ENCODE data around the gene PML.

The PML gene

DNA sequence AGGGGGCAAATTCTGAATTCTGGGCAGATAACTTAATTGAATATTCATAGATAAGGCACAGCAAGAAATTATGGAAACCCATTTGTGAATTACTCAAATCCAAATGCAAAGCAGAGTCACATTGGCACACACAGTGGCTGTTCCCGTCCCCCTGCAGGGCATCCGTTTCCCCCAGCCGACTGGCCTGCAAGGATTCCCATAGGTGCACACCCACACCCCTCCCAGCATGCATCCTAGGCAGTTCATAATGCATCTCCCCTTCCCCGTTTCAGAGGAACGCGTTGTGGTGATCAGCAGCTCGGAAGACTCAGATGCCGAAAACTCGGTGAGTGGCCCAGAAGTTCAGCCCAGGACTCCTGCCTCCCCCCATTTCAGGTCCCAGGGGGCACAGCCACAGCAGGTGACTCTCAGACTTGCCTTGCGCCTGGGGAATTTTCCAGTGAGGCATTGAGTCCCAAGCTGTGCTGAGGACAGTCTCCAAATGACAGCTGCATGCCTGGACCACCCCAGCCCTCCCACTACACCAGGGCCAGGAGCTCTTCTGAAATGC, 39.8 kb downstream of the PML start:
- H3K36me3 ChIP-seq (ENCODE audit: insufficient read depth, low read length), result peaks cover 77% of the 10 kb centered on the region; the same call in 1 of the 2 replicates
- no peak overlapping the region for H2AFZ ChIP-seq (ENCODE audit: low read length)

DNA sequence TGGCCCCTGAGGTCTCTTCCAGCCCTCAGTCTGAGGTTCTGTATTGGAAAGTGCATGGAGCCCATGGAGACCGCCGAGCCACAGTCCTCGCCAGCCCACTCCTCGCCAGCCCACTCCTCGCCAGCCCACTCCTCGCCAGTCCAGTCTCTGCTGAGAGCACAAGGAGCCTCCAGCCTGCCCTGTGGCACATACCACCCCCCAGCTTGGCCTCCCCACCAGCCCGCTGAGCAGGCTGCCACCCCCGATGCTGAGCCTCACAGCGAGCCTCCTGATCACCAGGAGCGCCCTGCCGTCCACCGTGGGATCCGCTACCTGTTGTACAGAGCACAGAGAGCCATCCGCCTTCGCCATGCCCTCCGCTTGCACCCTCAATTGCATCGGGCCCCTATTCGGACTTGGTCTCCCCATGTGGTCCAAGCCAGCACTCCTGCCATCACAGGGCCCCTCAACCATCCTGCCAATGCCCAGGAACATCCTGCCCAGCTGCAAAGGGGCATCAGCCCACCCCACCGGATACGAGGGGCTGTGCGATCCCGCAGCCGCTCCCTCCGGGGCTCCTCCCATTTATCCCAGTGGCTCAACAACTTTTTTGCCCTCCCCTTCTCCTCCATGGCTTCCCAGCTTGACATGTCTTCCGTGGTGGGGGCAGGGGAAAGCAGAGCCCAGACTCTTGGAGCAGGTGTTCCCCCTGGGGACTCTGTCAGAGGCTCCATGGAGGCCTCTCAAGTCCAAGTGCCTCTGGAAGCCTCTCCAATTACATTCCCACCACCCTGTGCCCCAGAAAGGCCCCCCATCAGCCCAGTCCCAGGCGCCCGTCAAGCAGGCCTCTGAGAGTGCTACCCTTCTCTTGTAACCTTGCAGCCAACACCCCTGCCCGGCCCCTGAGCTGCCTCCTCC, 40.9 kb downstream of the PML start:
- no peaks in the 10 kb centered on the region for H3K27me3 ChIP-seq (ENCODE audit: insufficient read depth, low read length, poor library complexity, severe bottlenecking)
- H3K9ac ChIP-seq (ENCODE audit: low read depth, low read length, poor library complexity, severe bottlenecking), result no peak overlapping the region
- no peaks in the 10 kb centered on the region for H3K79me2 ChIP-seq (ENCODE audit: insufficient read depth, low read length)
- H4K20me1 ChIP-seq (ENCODE audit: insufficient read depth, low read length, poor library complexity, severe bottlenecking), result no peaks in the 10 kb centered on the region
- peaks cover 69% of the 10 kb centered on the region; the same call in 1 of the 2 replicates for H3K36me3 ChIP-seq (ENCODE audit: insufficient read depth, low read length)
- no peak overlapping the region for H3K4me2 ChIP-seq (ENCODE audit: low read depth, low read length, poor library complexity, severe bottlenecking)
- TF ChIP-seq, protein P1, sequence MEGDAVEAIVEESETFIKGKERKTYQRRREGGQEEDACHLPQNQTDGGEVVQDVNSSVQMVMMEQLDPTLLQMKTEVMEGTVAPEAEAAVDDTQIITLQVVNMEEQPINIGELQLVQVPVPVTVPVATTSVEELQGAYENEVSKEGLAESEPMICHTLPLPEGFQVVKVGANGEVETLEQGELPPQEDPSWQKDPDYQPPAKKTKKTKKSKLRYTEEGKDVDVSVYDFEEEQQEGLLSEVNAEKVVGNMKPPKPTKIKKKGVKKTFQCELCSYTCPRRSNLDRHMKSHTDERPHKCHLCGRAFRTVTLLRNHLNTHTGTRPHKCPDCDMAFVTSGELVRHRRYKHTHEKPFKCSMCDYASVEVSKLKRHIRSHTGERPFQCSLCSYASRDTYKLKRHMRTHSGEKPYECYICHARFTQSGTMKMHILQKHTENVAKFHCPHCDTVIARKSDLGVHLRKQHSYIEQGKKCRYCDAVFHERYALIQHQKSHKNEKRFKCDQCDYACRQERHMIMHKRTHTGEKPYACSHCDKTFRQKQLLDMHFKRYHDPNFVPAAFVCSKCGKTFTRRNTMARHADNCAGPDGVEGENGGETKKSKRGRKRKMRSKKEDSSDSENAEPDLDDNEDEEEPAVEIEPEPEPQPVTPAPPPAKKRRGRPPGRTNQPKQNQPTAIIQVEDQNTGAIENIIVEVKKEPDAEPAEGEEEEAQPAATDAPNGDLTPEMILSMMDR (conservative IDR thresholded peaks at IDR 0.05; ENCODE audit: low read length), result no peak
- TF ChIP-seq EZH2phosphoT487 (IDR thresholded peaks at IDR 0.05; ENCODE audit: borderline replicate concordance), result no peak
- H2AFZ ChIP-seq (ENCODE audit: low read length), result no peak overlapping the region
- peaks cover 10% of the 10 kb centered on the region for H3K4me1 ChIP-seq (ENCODE audit: insufficient read depth, low read length, poor library complexity, severe bottlenecking)
- H3K9me3 ChIP-seq (ENCODE audit: insufficient read depth, low read depth, low read length), result no peaks in the 10 kb centered on the region
- no peak overlapping the region for H3K4me3 ChIP-seq (ENCODE audit: low read length, poor library complexity, severe bottlenecking)
- no peaks in the 10 kb centered on the region for H3F3A ChIP-seq (ENCODE audit: low read depth)
- H3K9me2 ChIP-seq (replicated peaks; ENCODE audit: low read depth, low read length), result no peaks in the 10 kb centered on the region

More for the DNA sequence above, 39.8 kb downstream of the PML start:
- Histone ChIP-seq H3K9me2 (replicated peaks; ENCODE audit: low read depth, low read length) (no peaks in the 10 kb centered on the region), H3K9ac (ENCODE audit: low read depth, low read length, poor library complexity, severe bottlenecking) (no peak overlapping the region), H4K20me1 (ENCODE audit: insufficient read depth, low read length, poor library complexity, severe bottlenecking) (no peaks in the 10 kb centered on the region), H3K27me3 (ENCODE audit: insufficient read depth, low read length, poor library complexity, severe bottlenecking) (no peaks in the 10 kb centered on the region), H3K79me2 (ENCODE audit: insufficient read depth, low read length) (no peaks in the 10 kb centered on the region), H3K4me1 (ENCODE audit: insufficient read depth, low read length, poor library complexity, severe bottlenecking) (peaks cover 10% of the 10 kb centered on the region), H3K9me3 (ENCODE audit: insufficient read depth, low read depth, low read length) (no peaks in the 10 kb centered on the region), H3K4me2 (ENCODE audit: low read depth, low read length, poor library complexity, severe bottlenecking) (no peak overlapping the region), H3F3A (ENCODE audit: low read depth) (no peaks in the 10 kb centered on the region), H3K4me3 (ENCODE audit: low read length, poor library complexity, severe bottlenecking) (no peak overlapping the region)
- TF ChIP-seq, protein P1 (conservative IDR thresholded peaks at IDR 0.05; ENCODE audit: low read length), result no peak
- no peak for TF ChIP-seq EZH2phosphoT487 (IDR thresholded peaks at IDR 0.05; ENCODE audit: borderline replicate concordance)

DNA sequence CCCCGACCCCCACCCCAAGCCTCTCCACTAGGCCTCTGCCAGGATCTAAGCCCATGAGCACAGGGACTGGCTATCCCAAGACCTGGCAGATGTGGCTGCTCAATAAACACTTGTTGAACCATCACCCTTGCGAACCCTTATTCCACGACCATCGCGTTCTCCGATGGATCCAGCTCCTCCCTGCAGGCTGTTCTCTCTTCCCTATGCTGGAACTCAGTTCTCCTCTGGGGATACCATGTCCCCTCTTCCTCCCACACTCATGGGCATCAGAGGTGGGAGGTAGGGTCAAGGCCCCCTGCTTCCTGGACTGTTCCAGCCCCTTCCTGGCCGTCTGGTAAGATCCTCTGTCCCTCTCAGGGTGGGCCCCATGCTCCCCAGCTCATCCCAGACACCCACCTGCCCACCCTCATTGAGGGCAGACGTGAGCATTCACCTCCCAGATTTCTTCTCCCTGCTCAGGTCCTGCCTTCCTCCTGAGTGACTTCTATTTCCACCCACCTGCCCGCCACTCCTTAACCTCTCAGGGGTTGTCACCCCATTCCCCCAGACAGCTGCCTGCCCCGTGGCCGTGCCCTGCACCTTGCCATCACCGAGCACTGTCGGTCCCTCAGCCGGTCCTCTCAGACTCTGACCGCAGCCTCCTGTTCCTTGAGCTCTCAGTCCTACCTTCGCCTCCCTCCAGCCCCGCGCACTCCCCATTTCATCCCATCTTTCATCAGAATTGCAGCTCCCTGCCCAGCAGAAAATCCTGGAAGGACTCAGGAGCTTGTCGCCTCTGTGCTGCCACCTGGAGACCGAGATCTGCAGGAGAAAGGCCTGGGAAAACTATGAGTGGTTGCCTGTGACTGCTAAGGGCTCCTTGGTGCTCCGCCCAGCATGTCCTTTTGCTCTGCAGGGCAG, 42.0 kb downstream of the PML start:
- H3K36me3 ChIP-seq (ENCODE audit: insufficient read depth, low read length), result peaks cover 64% of the 10 kb centered on the region; the same call in 1 of the 2 replicates
- H2AFZ ChIP-seq (ENCODE audit: low read length), result no peak overlapping the region
- no peaks in the 10 kb centered on the region for H3K79me2 ChIP-seq (ENCODE audit: insufficient read depth, low read length)

More for the DNA sequence above, 42.0 kb downstream of the PML start:
- no peaks in the 10 kb centered on the region for H3K27me3 ChIP-seq (ENCODE audit: insufficient read depth, low read length, poor library complexity, severe bottlenecking)
- H3K4me1 ChIP-seq (ENCODE audit: insufficient read depth, low read length, poor library complexity, severe bottlenecking), result peaks cover 10% of the 10 kb centered on the region
- H3K4me2 ChIP-seq (ENCODE audit: low read depth, low read length, poor library complexity, severe bottlenecking), result no peak overlapping the region
- no peak for TF ChIP-seq EZH2phosphoT487 (IDR thresholded peaks at IDR 0.05; ENCODE audit: borderline replicate concordance)
- TF ChIP-seq, protein P1 (conservative IDR thresholded peaks at IDR 0.05; ENCODE audit: low read length), result peak; percentile 47
- H3F3A ChIP-seq (ENCODE audit: low read depth), result no peaks in the 10 kb centered on the region
- no peaks in the 10 kb centered on the region for H3K9me3 ChIP-seq (ENCODE audit: insufficient read depth, low read depth, low read length)
- no peak overlapping the region for H3K4me3 ChIP-seq (ENCODE audit: low read length, poor library complexity, severe bottlenecking)
- no peak overlapping the region for H3K9ac ChIP-seq (ENCODE audit: low read depth, low read length, poor library complexity, severe bottlenecking)
- no peaks in the 10 kb centered on the region for H3K9me2 ChIP-seq (replicated peaks; ENCODE audit: low read depth, low read length)
- no peaks in the 10 kb centered on the region for H4K20me1 ChIP-seq (ENCODE audit: insufficient read depth, low read length, poor library complexity, severe bottlenecking)

Measured in Loucy (cell line).